Measurements from ENCODE around the gene NOP58.
"Not testable (repeated sequence)": the region's sequence is repeated elsewhere in the genome, so short reads cannot be mapped to it uniquely, and the experiment has no call there.

NOP58 gene

GRCh38 chr2:202314116-202314515 lies 48.6 kb downstream of the NOP58 start:
- H3K27me3 ChIP-seq (ENCODE audit: control insufficient read depth, low read length), result no peaks in the 10 kb centered on the region
- no peaks in the 10 kb centered on the region for H3K79me2 ChIP-seq (ENCODE audit: control insufficient read depth, low read length)
- H4K20me1 ChIP-seq (ENCODE audit: control insufficient read depth, insufficient read depth, low read depth, low read length), result no peaks in the 10 kb centered on the region
- peaks cover 58% of the 10 kb centered on the region for H3K36me3 ChIP-seq (ENCODE audit: control insufficient read depth, low read length)
- H3K4me3 ChIP-seq (ENCODE audit: low read length), result no peak overlapping the region
- TF ChIP-seq CTCF (IDR thresholded peaks at IDR 0.05; ENCODE audit: low read depth, low read length, poor library complexity, severe bottlenecking) (no peak), EZH2phosphoT487 (IDR thresholded peaks at IDR 0.05; ENCODE audit: borderline replicate concordance, low read length) (no peak)
- H3K27ac ChIP-seq (ENCODE audit: low read depth, low read length), result no peak overlapping the region
- H3F3A ChIP-seq (ENCODE audit: control insufficient read depth, insufficient read depth), result peaks cover 15% of the 10 kb centered on the region
- no peak overlapping the region for H3K4me2 ChIP-seq (ENCODE audit: low read length)
- no peaks in the 10 kb centered on the region for H3K9me3 ChIP-seq (ENCODE audit: control insufficient read depth, insufficient read depth, low read length)
- no peaks in the 10 kb centered on the region for H3K4me1 ChIP-seq (ENCODE audit: control insufficient read depth, low read length)
- H3K9me2 ChIP-seq (replicated peaks; ENCODE audit: control insufficient read depth, low read length), result no peaks in the 10 kb centered on the region

GRCh38 chr2:202317080-202317857 lies 51.7 kb downstream of the NOP58 start:
- Histone ChIP-seq H3K27ac (ENCODE audit: low read depth, low read length) (no peak overlapping the region), H3K79me2 (ENCODE audit: control insufficient read depth, low read length) (no peaks in the 10 kb centered on the region), H3K9me3 (ENCODE audit: control insufficient read depth, insufficient read depth, low read length) (no peaks in the 10 kb centered on the region), H3K36me3 (ENCODE audit: control insufficient read depth, low read length) (peaks cover 54% of the 10 kb centered on the region), H3K27me3 (ENCODE audit: control insufficient read depth, low read length) (no peaks in the 10 kb centered on the region), H3F3A (ENCODE audit: control insufficient read depth, insufficient read depth) (peaks cover 9% of the 10 kb centered on the region; the same call in 1 of the 2 replicates), H3K9me2 (replicated peaks; ENCODE audit: control insufficient read depth, low read length) (no peaks in the 10 kb centered on the region), H3K4me3 (ENCODE audit: low read length) (no peak overlapping the region), H3K4me2 (ENCODE audit: low read length) (no peak overlapping the region), H3K4me1 (ENCODE audit: control insufficient read depth, low read length) (no peaks in the 10 kb centered on the region), H4K20me1 (ENCODE audit: control insufficient read depth, insufficient read depth, low read depth, low read length) (no peaks in the 10 kb centered on the region)
- TF ChIP-seq EZH2phosphoT487 (IDR thresholded peaks at IDR 0.05; ENCODE audit: borderline replicate concordance, low read length) (no peak), CTCF (IDR thresholded peaks at IDR 0.05; ENCODE audit: low read depth, low read length, poor library complexity, severe bottlenecking) (no peak)

- not testable (repeated sequence) for H4K20me1 ChIP-seq (ENCODE audit: control insufficient read depth, insufficient read depth, low read depth, low read length); H3K4me3 ChIP-seq (ENCODE audit: low read length); H3K9me3 ChIP-seq (ENCODE audit: control insufficient read depth, insufficient read depth, low read length); H3K79me2 ChIP-seq (ENCODE audit: control insufficient read depth, low read length); H3K27ac ChIP-seq (ENCODE audit: low read depth, low read length); H3K27me3 ChIP-seq (ENCODE audit: control insufficient read depth, low read length); H3K4me1 ChIP-seq (ENCODE audit: control insufficient read depth, low read length); H3F3A ChIP-seq (ENCODE audit: control insufficient read depth, insufficient read depth); H3K4me2 ChIP-seq (ENCODE audit: low read length); H3K9me2 ChIP-seq (replicated peaks; ENCODE audit: control insufficient read depth, low read length)
- H3K36me3 ChIP-seq (ENCODE audit: control insufficient read depth, low read length), result peaks cover 68% of the 10 kb centered on the region
Measured at GRCh38 chr2:202320362-202320761, 54.8 kb downstream of the NOP58 start.

GRCh38 chr2:202322435-202322834 lies 56.9 kb downstream of the NOP58 start:
- Histone ChIP-seq H3K9me2 (replicated peaks; ENCODE audit: control insufficient read depth, low read length) (no peaks in the 10 kb centered on the region), H3K79me2 (ENCODE audit: control insufficient read depth, low read length) (no peaks in the 10 kb centered on the region), H3K27me3 (ENCODE audit: control insufficient read depth, low read length) (no peaks in the 10 kb centered on the region), H3K4me3 (ENCODE audit: low read length) (no peak overlapping the region), H4K20me1 (ENCODE audit: control insufficient read depth, insufficient read depth, low read depth, low read length) (no peaks in the 10 kb centered on the region), H3K4me1 (ENCODE audit: control insufficient read depth, low read length) (no peaks in the 10 kb centered on the region), H3K36me3 (ENCODE audit: control insufficient read depth, low read length) (peaks cover 65% of the 10 kb centered on the region), H3K9me3 (ENCODE audit: control insufficient read depth, insufficient read depth, low read length) (no peaks in the 10 kb centered on the region), H3K4me2 (ENCODE audit: low read length) (no peak overlapping the region), H3K27ac (ENCODE audit: low read depth, low read length) (no peak overlapping the region), H3F3A (ENCODE audit: control insufficient read depth, insufficient read depth) (0 out of 2 replicates have a peak, but pooled peaks cover 3% of the 10 kb centered on the region)
- TF ChIP-seq EZH2phosphoT487 (IDR thresholded peaks at IDR 0.05; ENCODE audit: borderline replicate concordance, low read length), result no peak

All from DOHH2 (cell line).